IPS-NIHi7 (cell line): ENCODE data around the gene NEDD4.

Source experiments
- DNase-seq: peaks from one replicate; pipeline ENCODE4 v3.0.0; 2012; ENCODE audit warnings: mixed read lengths; ENCODE audit errors: extremely low spot score

Gene NEDD4

GRCh38 chr15:55780292-55780691 is 213.1 kb downstream of the NEDD4 start:
- DNase-seq, result no peak

GRCh38 chr15:55778932-55779331 is 214.5 kb downstream of the NEDD4 start:
- no peak for DNase-seq
